ENCODE data around the gene CFL2.

Gene CFL2

GRCh38 chr14:34699873-34700621 lies 14.3 kb downstream of the CFL2 start (continued):
- TF ChIP-seq KLF10 (tag by site-specific recombination; IDR thresholded peaks at IDR 0.05) (peak; percentile 78), PRDM2 (tag by site-specific recombination; IDR thresholded peaks at IDR 0.05; ENCODE audit: borderline replicate concordance) (no peak), ZNF704 (tag by site-specific recombination; IDR thresholded peaks at IDR 0.05) (no peak), ZNF266 (tag by site-specific recombination; IDR thresholded peaks at IDR 0.05; ENCODE audit: low read depth) (no peak), ZNF292 (tag by site-specific recombination; IDR thresholded peaks at IDR 0.05; ENCODE audit: borderline replicate concordance, low read depth) (no peak), RBAK (tag by site-specific recombination; IDR thresholded peaks at IDR 0.05) (no peak), MYNN (tag by site-specific recombination; IDR thresholded peaks at IDR 0.05; ENCODE audit: borderline replicate concordance) (no peak), GLI2 (tag by site-specific recombination; IDR thresholded peaks at IDR 0.05; ENCODE audit: borderline replicate concordance, low read depth) (peak; percentile 80), ZNF350 (tag by site-specific recombination; IDR thresholded peaks at IDR 0.05) (no peak), ZSCAN4 (tag by site-specific recombination; IDR thresholded peaks at IDR 0.05) (no peak), ZNF335 (tag by site-specific recombination; conservative IDR thresholded peaks at IDR 0.05) (peak; percentile 32; the same call in 1 of the 2 replicates), ZNF2 (tag by site-specific recombination; IDR thresholded peaks at IDR 0.05) (peak; percentile 84; the same call in 1 of the 2 replicates), ZNF529 (tag by site-specific recombination; IDR thresholded peaks at IDR 0.05; ENCODE audit: insufficient replicate concordance) (no peak), ZNF677 (tag by site-specific recombination; IDR thresholded peaks at IDR 0.05) (no peak), ZNF423 (tag by site-specific recombination; IDR thresholded peaks at IDR 0.05) (no peak), CTCF (tag by site-specific recombination; IDR thresholded peaks at IDR 0.05) (no peak), ZNF133 (tag by site-specific recombination; IDR thresholded peaks at IDR 0.05) (no peak), BCL11A (tag by site-specific recombination; IDR thresholded peaks at IDR 0.05; ENCODE audit: low read depth) (peak; percentile 80), YY1 (tag by site-specific recombination; IDR thresholded peaks at IDR 0.05) (no peak), KLF8 (tag by site-specific recombination; IDR thresholded peaks at IDR 0.05) (peak; percentile 68; the same call in 1 of the 2 replicates), ZNF777 (tag by site-specific recombination; IDR thresholded peaks at IDR 0.05; ENCODE audit: borderline replicate concordance) (no peak), ZNF561 (tag by site-specific recombination; IDR thresholded peaks at IDR 0.05; ENCODE audit: borderline replicate concordance) (no peak; the same call in 1 of the 2 replicates), ZNF645 (tag by site-specific recombination; IDR thresholded peaks at IDR 0.05) (no peak), ZNF664 (tag by site-specific recombination; IDR thresholded peaks at IDR 0.05) (0 out of 2 replicates have a peak, but pooled peaks have one; percentile 40), ZSCAN18 (tag by site-specific recombination; IDR thresholded peaks at IDR 0.05) (no peak)
